D341Med (cell line): Measurements from ENCODE around the gene IGSF9B.

Experiments
- DNase-seq: peaks from one replicate; pipeline ENCODE4 v3.0.0; 2012; ENCODE audit warnings: low spot score

Gene IGSF9B

GRCh38 chr11:133983660-133984316 is 27.0 kb upstream of the IGSF9B start:
- no peak for DNase-seq

GRCh38 chr11:133982876-133983275 is 26.1 kb upstream of the IGSF9B start:
- DNase-seq, result no peak

- DNase-seq, result no peak
These were observed 25.4 kb upstream of the IGSF9B start for GRCh38 chr11:133982151-133982550.

GRCh38 chr11:133981156-133981555 is 24.4 kb upstream of the IGSF9B start:
- no peak for DNase-seq

GRCh38 chr11:133980665-133981064 is 23.9 kb upstream of the IGSF9B start:
- no peak for DNase-seq

- DNase-seq, result no peak
These were observed 22.0 kb upstream of the IGSF9B start for GRCh38 chr11:133978794-133979193.

DNA sequence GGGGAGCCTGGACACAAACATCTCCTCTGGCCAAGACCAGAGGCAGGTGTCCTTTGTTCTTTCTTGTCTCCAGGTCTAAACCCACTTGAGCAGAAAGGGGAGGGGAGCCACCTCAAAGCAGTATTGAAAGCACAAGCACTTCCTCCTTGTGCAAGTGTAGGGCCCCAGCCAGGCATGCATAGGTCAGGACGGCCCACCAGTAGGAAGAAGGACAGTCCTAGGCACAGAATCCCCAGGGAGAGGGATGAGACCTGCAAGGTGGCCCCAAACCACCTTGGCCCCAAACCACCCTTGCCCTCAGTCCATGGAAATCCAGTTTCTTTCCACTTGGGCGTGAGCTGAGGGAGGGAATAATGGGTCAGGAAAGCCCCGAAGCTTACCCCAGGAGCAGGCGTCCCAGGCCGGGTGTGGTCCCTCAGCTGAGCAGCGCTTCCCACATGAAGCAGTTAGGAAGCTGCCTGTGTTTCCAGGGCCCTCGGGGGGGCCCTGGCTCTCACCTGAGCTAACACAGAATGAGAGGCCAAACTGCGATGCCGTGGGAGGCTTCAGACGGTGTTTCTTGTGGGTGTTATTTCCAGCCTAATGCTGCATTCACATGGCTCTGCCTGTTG is 20.4 kb upstream of the IGSF9B start:
- DNase-seq, result no peak

DNA sequence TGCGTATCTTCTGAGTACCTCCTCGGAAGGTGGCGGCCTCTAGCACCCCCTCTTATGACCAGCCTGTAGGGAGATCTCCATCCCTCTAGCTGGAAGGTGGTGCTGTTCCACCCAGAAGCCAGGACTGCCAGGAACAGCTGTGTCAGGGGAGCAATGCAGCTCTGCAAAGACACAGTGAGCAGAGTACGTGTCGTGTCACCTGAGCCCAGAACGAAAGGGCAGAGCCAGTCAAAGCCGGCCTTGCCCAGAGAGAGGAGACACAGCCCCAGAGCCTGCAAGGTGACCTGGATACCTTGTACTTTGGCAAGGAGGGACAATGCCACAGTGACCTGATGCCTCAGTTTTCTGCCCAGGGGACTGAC is 18.7 kb upstream of the IGSF9B start:
- no peak for DNase-seq

DNA sequence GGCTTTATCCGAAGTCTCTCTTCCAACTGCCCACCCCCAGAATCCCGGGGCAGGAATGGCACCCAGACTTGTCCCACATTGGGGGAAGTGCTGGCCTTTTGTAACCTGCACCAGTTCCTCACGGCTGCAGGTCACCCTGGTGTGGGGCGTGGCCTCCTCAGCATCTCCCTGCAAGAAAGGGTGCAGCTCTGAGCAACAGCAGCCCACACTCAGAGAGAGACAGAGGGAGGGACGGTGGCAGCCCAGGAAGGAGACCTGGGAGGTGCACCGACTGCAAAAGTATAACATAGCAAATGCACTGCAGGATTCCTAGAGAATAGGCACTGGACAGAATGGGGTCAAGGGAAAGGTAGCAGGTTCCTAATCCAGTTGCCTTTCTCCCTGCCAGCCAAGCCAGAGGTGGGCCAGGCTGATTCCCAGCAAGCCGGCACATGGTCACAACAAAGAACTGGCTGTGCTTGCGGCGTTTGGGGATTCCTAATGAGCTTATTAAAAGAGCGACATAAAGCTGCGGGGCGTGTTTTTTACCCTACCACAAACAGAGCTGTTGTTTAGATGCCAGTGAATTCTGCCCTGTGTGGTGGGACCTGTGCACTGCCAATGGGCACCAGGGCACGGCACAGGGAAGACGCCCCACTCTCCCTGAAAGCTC is 18.2 kb upstream of the IGSF9B start:
- no peak for DNase-seq

- DNase-seq, result no peak
These were observed 15.1 kb upstream of the IGSF9B start for GRCh38 chr11:133971881-133972280.

DNA sequence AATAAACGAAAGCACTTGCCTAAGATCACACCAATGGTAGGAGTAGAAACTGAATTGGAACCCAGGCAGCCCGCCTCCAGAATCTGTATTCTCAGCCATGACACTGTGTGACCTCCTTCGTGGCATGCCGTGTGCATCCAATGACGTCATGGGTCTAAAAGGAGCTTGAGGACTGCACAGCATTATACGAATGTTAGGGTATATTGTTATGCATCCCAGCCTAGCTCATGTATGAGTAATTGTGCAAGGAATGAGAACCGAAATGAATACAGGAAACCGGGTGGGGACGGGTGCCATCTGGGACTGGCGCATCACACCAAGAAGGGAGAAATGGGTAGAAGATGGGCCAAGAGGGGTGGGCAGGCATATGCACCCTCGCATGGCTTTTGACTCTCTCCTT is 12.3 kb upstream of the IGSF9B start:
- no peak for DNase-seq

- no peak for DNase-seq
These were observed 11.5 kb upstream of the IGSF9B start for GRCh38 chr11:133968300-133968699.

GRCh38 chr11:133967599-133968238 is 11.0 kb upstream of the IGSF9B start:
- DNase-seq, result no peak

GRCh38 chr11:133966921-133967598 is 10.3 kb upstream of the IGSF9B start:
- peak; percentile 91 for DNase-seq

DNA sequence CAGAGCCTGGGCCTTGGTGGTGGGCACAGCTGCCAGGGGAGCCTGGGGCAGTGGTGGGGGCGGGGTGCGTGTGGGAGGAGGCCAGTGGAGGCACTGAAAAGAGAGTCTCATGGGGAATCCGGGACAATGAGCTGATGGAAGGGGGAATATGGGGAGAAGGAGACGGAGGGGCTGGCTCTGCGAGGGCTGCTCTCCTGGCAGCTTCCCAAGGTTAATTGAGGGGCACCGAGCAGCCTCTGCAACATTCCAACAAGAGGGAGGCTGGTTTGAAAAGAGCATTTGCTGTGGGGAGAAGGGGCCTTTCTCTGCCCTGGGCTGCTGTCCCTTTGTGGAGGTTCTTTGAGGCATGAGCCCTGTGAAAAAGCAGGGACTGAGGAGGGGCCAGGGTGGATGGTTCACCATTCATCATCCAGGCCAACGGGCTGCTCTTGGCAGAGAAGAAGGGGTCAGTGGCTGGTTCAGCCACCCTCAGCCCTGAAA is 9.4 kb upstream of the IGSF9B start:
- DNase-seq, result no peak

DNA sequence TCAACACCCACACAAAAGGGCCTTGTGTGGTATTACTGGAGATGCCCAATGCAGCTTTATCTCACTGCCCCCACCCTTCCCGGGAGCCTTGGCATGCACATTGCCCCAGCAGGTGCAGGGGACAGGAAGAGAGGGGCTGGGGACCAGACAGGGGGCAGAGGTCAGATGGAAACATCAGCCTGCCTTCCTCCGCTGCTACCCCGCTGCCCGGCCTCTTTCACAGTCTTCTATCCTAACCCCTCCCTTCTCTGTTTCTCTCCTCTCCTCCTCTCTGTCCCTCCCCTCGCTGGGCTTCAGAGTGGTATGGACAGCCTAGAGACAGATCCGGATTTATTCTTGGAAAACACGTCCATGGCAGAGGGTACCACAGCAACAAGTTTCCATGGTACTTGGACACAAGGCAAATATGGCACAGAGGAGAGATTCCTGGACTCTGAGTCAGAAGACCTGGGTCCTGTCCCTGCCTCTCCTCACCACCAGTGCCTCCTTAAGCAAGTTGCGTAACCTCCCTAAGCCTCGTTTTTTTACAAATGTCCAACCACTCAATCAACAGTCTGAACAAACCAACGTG is 8.3 kb upstream of the IGSF9B start:
- DNase-seq, result no peak

- no peak for DNase-seq
These were observed 7.6 kb upstream of the IGSF9B start for GRCh38 chr11:133964356-133964755.

DNA sequence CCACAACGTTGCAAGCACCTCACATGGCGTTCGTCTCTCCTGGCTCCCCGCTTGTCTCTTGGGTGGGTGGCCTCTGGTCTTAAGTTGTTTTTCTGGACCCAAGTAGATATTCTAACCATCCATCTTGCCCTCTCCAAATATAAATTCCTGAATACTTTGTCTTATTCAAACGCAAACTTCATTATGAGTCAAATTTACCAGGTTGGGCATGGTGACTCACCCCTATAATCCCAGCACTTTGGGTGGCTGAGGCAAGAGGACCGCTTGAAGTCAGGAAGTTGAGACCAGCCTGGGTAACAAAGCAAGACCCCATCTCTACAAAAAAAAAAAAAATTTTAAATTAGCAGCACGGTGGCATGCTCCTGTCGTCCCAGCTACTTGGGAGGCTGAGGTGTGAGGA is 5.1 kb upstream of the IGSF9B start:
- no peak for DNase-seq

GRCh38 chr11:133957900-133958299 is 1.1 kb upstream of the IGSF9B start:
- DNase-seq, result no peak

GRCh38 chr11:133955945-133956421 is 785 bp downstream of the IGSF9B start:
- peak; percentile 65 for DNase-seq

DNA sequence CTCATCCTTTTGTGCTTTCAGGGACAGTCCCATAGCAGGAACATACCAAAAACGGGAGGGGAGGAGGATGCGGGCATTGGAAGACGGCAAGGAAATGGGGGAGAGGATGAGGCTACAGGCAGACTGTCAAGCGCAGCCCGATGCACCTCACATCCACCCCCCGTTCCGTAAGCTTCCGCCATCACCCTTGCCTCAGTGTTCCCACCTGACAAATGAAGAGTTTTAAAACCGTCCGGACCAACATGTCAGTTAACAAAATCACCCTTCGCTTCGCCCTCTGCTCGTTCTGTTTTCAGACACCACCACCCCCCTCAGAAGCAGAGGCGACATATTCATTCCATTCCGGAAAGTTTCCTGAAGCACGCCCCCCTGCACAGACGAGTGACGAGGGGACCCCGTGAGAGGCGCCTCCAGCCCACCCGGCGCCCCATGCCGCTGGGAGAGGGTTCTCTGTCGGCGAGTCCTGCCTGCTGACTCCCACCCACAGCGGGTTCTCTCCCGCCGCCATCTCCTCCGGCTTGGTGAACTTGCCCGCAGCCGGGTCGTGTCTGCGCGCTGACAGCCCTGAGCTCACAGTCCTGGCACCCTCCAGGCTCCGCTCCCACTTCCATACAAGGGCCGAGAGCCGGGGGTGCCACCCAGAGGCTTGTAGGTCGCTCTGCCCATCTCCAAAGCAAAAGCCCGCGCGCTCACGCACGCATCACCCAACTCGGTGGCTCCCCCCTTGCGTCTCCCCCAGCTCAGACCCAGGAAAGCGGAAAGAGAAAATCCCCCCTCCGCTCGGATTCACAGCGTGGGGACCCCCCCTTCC is 1.5 kb downstream of the IGSF9B start:
- peak; percentile 77 for DNase-seq
